LNCaP clone FGC (cell line): ENCODE results near the gene TLCD5.

ENCODE experiments used
- DNase-seq: peaks from one replicate; pipeline ENCODE4 v3.0.0-alpha.2; 2011; ENCODE audit warnings: low read depth
- H3K4me3 ChIP-seq: 2 replicates; pipeline ENCODE4 v1.5.1; 2011; ENCODE audit warnings: mild to moderate bottlenecking, low read depth, low read length, control low read depth
- TF ChIP-seq, protein P1 (sequence below): IDR thresholded peaks from 2 replicates; pipeline ENCODE4 v1.5.1; 2012; ENCODE audit warnings: mild to moderate bottlenecking; ENCODE audit not compliant: control insufficient read depth, insufficient read depth; ENCODE audit errors: extremely low read depth

TLCD5 gene

DNA sequence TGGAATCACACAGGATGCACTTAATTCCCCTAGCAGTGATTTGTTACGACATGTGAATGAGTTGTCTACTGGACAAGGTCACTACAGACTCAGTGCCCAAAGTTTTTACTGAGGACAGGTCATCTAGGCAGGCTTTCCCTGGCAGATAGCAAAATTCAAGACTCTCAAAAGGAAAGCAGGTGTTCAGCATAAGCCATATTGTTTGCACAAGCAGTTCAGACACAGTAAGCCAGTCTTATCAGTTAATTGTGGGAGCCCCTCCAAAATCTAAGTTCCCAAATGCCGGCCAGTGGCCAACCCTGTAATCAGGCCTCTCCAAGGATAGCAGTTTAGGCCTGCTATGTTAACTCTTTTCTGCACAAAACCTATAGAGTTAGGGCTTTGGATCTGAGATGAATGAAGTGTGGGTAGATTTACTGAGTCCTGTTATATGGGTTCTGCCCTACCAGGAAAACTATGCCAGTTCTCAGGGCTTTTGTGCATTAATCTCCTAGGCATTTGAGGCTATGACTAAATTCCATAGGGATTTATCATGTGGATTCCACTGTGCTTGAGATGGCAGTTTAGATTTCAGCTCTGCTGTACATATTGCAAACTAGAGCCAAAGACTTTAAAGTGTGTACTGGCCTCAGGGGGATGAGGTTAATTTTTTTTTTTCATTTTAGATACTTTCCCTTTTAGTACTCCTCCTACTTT, 6.3 kb downstream of the TLCD5 start:
- TF ChIP-seq, protein P1, sequence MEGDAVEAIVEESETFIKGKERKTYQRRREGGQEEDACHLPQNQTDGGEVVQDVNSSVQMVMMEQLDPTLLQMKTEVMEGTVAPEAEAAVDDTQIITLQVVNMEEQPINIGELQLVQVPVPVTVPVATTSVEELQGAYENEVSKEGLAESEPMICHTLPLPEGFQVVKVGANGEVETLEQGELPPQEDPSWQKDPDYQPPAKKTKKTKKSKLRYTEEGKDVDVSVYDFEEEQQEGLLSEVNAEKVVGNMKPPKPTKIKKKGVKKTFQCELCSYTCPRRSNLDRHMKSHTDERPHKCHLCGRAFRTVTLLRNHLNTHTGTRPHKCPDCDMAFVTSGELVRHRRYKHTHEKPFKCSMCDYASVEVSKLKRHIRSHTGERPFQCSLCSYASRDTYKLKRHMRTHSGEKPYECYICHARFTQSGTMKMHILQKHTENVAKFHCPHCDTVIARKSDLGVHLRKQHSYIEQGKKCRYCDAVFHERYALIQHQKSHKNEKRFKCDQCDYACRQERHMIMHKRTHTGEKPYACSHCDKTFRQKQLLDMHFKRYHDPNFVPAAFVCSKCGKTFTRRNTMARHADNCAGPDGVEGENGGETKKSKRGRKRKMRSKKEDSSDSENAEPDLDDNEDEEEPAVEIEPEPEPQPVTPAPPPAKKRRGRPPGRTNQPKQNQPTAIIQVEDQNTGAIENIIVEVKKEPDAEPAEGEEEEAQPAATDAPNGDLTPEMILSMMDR: no peak
- H3K4me3 ChIP-seq: no peak overlapping the region
- no peak for DNase-seq

DNA sequence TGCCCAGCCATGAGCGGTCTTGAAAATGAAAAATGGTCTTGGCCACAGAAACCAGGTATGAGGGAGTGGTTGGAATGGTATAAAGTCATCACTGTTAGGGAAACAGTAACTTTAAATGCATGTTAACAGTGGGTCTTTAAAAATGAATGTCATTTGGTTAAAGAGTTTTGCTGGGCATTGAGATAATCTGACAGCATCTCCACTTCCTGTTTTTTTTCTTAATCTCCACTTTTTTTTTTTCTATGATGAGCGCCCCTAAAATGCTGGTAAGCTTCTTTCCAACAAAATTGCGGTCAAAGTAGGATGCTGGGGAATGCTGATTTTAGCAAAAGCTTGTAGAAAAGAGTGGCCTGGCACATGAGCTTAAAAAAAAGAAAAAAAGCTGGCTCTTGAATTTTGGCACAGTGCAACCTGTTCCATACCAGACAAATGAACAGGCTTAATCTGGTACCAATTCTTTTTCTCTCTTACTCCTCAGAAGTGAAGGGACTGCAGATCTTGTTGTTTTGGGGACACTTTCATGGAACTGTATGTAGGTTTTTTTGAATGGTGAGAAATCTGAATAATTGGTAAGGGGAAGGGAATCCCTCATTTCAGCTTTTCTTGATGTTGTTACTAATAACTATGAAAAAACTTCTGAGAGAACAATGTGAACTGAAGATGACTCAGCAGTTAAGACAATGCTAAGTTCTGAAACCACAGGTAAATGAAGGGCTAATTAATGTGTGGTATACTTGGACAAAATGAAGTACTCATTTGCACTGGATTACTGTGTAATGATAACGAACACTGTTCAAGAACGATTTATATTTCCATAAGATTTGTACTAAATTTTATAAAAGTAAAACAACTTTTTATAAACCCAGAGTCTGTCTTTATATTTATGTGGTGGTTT, 8.0 kb downstream of the TLCD5 start:
- H3K4me3 ChIP-seq: no peak overlapping the region
- DNase-seq: no peak
- TF ChIP-seq, protein P1: no peak

DNA sequence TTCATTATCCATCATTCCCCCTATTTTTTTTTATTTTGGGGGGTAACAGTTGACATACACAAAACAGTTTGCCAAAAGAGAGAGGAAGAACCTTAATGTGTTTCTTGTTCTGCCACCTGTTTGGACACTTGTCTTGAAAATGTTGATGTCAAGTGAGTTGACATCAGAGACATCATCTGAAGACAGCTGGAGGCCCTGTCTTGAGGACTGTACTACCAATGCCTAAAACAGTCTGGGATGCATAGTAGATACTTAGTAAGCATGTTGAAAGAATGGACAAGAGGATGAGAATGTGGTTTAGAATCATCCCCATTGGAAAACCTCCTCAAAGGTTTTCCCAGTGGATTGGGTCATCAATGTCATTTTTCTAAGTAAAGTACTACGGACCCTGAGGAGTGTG, 8.7 kb downstream of the TLCD5 start:
- no peak overlapping the region for H3K4me3 ChIP-seq
- TF ChIP-seq, protein P1: no peak
- DNase-seq: no peak

DNA sequence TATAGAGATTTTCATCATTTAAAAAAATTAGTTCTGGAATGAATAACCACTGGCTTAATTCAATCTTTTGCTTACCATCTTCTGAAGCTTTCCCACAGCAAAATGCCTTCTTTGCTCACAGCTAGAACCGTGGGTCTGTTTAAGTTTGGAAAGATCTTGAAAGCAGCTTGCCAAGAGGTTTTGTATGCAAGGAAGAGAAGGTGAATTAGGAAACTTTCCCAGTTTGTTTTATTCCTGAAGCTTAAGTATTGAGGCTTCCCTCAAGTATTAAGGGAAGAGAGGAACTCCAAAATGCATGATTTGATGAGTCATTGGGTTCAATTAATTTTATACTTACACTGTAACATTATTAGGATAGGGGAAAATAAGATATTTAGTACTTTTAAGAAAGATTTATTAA, 9.2 kb downstream of the TLCD5 start:
- no peak overlapping the region for H3K4me3 ChIP-seq
- TF ChIP-seq, protein P1: no peak
- no peak for DNase-seq

DNA sequence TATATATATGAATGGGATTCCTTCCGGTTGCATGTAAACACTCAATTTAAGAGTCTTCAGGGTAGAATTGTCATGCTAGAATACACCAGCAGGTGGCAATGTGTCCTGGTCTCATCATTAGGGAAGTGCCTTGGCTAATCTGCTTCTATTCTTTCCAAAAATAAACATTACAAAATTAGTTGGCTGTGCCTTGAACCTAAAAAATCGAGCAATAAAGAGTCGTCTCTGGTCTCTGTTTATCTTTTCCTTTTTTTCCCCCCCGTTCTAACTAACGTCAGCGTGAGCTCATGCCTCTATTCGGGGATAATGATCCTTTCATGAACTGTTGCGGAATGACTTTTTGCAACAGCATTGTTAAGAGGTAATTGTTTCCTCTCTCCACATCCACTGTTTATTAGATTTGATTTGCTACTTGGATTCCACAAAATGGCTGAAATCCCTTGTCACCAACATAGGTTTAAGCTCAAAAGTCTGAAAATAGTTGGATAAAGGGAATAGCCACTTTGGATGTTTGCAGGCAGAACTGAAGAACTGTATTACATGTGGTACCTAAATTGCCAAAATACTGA, 9.9 kb downstream of the TLCD5 start:
- peak; percentile 82 for DNase-seq
- H3K4me3 ChIP-seq: peak overlapping the region; percentile 78
- TF ChIP-seq, protein P1: peak; percentile 73

DNA sequence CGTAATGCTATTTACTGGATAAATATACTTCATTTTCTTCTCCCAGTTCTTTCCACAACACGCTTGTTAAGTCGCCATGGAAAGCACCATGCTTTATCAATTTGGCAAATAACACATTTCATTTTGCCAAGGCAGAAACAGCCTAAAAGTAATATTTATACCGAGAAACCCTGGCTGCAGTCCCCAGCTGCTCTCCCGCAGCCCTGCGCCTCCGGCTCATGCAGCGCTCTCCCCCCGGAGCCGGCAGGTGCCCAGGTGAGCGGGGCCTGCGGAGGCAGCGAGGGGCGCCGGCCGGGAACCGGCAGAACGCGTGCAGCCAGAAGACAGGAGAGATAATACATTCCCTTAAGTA, 10.4 kb downstream of the TLCD5 start:
- H3K4me3 ChIP-seq: peak overlapping the region; percentile 78
- TF ChIP-seq, protein P1: no peak
- no peak for DNase-seq
